ENCODE results near the gene MICALL1.

MICALL1 gene

DNA sequence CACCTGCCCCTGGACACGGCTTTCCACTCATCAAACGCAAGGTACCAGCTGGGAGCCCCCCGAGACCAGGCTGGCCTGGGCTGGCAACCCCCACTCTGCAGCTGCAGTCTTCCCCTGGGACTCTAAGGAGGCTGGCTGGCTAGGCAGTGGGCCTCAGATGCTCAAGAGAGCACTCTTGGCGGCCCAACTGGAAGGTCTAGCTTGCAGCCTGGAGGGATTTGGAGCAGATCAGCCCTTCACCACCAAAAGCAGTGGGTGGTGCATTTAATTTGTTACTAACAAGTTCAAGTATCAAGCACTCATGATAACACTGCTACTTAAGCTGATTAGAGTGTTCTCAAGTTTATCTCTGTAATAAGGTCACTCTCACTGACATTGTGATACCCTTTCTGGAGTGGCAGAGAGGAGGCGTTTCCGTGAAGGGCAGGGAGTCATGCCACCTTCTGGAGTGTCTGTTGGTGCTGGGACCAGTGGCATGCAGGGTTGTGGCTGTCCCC, 25.8 kb downstream of the MICALL1 start:
- Histone ChIP-seq H3K4me1 (ENCODE audit: control insufficient read depth, low read length) (peaks cover 14% of the 10 kb centered on the region), H3K4me2 (ENCODE audit: low read length) (no peak overlapping the region), H3K27me3 (ENCODE audit: control insufficient read depth, low read length) (no peaks in the 10 kb centered on the region), H3K9me3 (ENCODE audit: control insufficient read depth, insufficient read depth, low read length) (no peaks in the 10 kb centered on the region), H4K20me1 (ENCODE audit: control insufficient read depth, insufficient read depth, low read depth, low read length) (peaks cover 3% of the 10 kb centered on the region; the same call in 1 of the 2 replicates), H3K27ac (ENCODE audit: low read depth, low read length) (no peak overlapping the region), H3K4me3 (ENCODE audit: low read length) (no peak overlapping the region), H3K36me3 (ENCODE audit: control insufficient read depth, low read length) (no peaks in the 10 kb centered on the region), H3F3A (ENCODE audit: control insufficient read depth, insufficient read depth) (no peaks in the 10 kb centered on the region), H3K9me2 (replicated peaks; ENCODE audit: control insufficient read depth, low read length) (no peaks in the 10 kb centered on the region), H3K79me2 (ENCODE audit: control insufficient read depth, low read length) (no peaks in the 10 kb centered on the region)
- no peak for TF ChIP-seq EZH2phosphoT487 (IDR thresholded peaks at IDR 0.05; ENCODE audit: borderline replicate concordance, low read length)

- Histone ChIP-seq H3K27ac (ENCODE audit: low read depth, low read length) (no peak overlapping the region), H3K9me3 (ENCODE audit: control insufficient read depth, insufficient read depth, low read length) (no peaks in the 10 kb centered on the region), H3K36me3 (ENCODE audit: control insufficient read depth, low read length) (no peaks in the 10 kb centered on the region), H4K20me1 (ENCODE audit: control insufficient read depth, insufficient read depth, low read depth, low read length) (peaks cover 3% of the 10 kb centered on the region; the same call in 1 of the 2 replicates), H3K4me2 (ENCODE audit: low read length) (no peak overlapping the region), H3K27me3 (ENCODE audit: control insufficient read depth, low read length) (no peaks in the 10 kb centered on the region), H3K9me2 (replicated peaks; ENCODE audit: control insufficient read depth, low read length) (no peaks in the 10 kb centered on the region), H3K4me3 (ENCODE audit: low read length) (no peak overlapping the region), H3K4me1 (ENCODE audit: control insufficient read depth, low read length) (peaks cover 14% of the 10 kb centered on the region), H3F3A (ENCODE audit: control insufficient read depth, insufficient read depth) (no peaks in the 10 kb centered on the region), H3K79me2 (ENCODE audit: control insufficient read depth, low read length) (no peaks in the 10 kb centered on the region)
- TF ChIP-seq EZH2phosphoT487 (IDR thresholded peaks at IDR 0.05; ENCODE audit: borderline replicate concordance, low read length) (no peak), CTCF (IDR thresholded peaks at IDR 0.05; ENCODE audit: low read depth, low read length, poor library complexity, severe bottlenecking) (no peak)
These were observed 26.3 kb downstream of the MICALL1 start for GRCh38 chr22:37932401-37932800.

GRCh38 chr22:37932821-37933578, 26.9 kb downstream of the MICALL1 start:
- Histone ChIP-seq H3K4me1 (ENCODE audit: control insufficient read depth, low read length) (peaks cover 14% of the 10 kb centered on the region), H3K9me2 (replicated peaks; ENCODE audit: control insufficient read depth, low read length) (no peaks in the 10 kb centered on the region), H3F3A (ENCODE audit: control insufficient read depth, insufficient read depth) (no peaks in the 10 kb centered on the region), H4K20me1 (ENCODE audit: control insufficient read depth, insufficient read depth, low read depth, low read length) (peaks cover 3% of the 10 kb centered on the region; the same call in 1 of the 2 replicates), H3K27me3 (ENCODE audit: control insufficient read depth, low read length) (no peaks in the 10 kb centered on the region), H3K4me3 (ENCODE audit: low read length) (no peak overlapping the region), H3K79me2 (ENCODE audit: control insufficient read depth, low read length) (no peaks in the 10 kb centered on the region), H3K4me2 (ENCODE audit: low read length) (no peak overlapping the region), H3K27ac (ENCODE audit: low read depth, low read length) (no peak overlapping the region), H3K9me3 (ENCODE audit: control insufficient read depth, insufficient read depth, low read length) (no peaks in the 10 kb centered on the region), H3K36me3 (ENCODE audit: control insufficient read depth, low read length) (no peaks in the 10 kb centered on the region)
- TF ChIP-seq EZH2phosphoT487 (IDR thresholded peaks at IDR 0.05; ENCODE audit: borderline replicate concordance, low read length): no peak
- TF ChIP-seq CTCF (IDR thresholded peaks at IDR 0.05; ENCODE audit: low read depth, low read length, poor library complexity, severe bottlenecking): no peak

- H3K9me3 ChIP-seq (ENCODE audit: control insufficient read depth, insufficient read depth, low read length): no peaks in the 10 kb centered on the region
These were observed 27.7 kb downstream of the MICALL1 start for GRCh38 chr22:37933711-37934376.

More at GRCh38 chr22:37933711-37934376, 27.7 kb downstream of the MICALL1 start:
- Histone ChIP-seq H3K4me1 (ENCODE audit: control insufficient read depth, low read length) (peaks cover 14% of the 10 kb centered on the region), H3K4me3 (ENCODE audit: low read length) (no peak overlapping the region), H4K20me1 (ENCODE audit: control insufficient read depth, insufficient read depth, low read depth, low read length) (peaks cover 3% of the 10 kb centered on the region; the same call in 1 of the 2 replicates), H3K4me2 (ENCODE audit: low read length) (peak overlapping the region; percentile 46), H3F3A (ENCODE audit: control insufficient read depth, insufficient read depth) (no peaks in the 10 kb centered on the region), H3K27me3 (ENCODE audit: control insufficient read depth, low read length) (no peaks in the 10 kb centered on the region), H3K36me3 (ENCODE audit: control insufficient read depth, low read length) (no peaks in the 10 kb centered on the region), H3K79me2 (ENCODE audit: control insufficient read depth, low read length) (no peaks in the 10 kb centered on the region), H3K27ac (ENCODE audit: low read depth, low read length) (no peak overlapping the region), H3K9me2 (replicated peaks; ENCODE audit: control insufficient read depth, low read length) (no peaks in the 10 kb centered on the region)
- TF ChIP-seq CTCF (IDR thresholded peaks at IDR 0.05; ENCODE audit: low read depth, low read length, poor library complexity, severe bottlenecking) (peak; percentile 99), EZH2phosphoT487 (IDR thresholded peaks at IDR 0.05; ENCODE audit: borderline replicate concordance, low read length) (no peak)
